SH-SY5Y (cell line): Measurements from ENCODE around the gene MRGPRE.

Experiments used
- GATA2 ChIP-seq: IDR thresholded peaks from 2 replicates; pipeline ENCODE4 v1.6.1; 2011; ENCODE audit warnings: mild to moderate bottlenecking, low read depth, low read length
- GATA3 ChIP-seq: IDR thresholded peaks from 2 replicates; pipeline ENCODE4 v1.6.1; 2011; ENCODE audit warnings: low read depth, mild to moderate bottlenecking, low read length, moderate library complexity

Gene MRGPRE

DNA sequence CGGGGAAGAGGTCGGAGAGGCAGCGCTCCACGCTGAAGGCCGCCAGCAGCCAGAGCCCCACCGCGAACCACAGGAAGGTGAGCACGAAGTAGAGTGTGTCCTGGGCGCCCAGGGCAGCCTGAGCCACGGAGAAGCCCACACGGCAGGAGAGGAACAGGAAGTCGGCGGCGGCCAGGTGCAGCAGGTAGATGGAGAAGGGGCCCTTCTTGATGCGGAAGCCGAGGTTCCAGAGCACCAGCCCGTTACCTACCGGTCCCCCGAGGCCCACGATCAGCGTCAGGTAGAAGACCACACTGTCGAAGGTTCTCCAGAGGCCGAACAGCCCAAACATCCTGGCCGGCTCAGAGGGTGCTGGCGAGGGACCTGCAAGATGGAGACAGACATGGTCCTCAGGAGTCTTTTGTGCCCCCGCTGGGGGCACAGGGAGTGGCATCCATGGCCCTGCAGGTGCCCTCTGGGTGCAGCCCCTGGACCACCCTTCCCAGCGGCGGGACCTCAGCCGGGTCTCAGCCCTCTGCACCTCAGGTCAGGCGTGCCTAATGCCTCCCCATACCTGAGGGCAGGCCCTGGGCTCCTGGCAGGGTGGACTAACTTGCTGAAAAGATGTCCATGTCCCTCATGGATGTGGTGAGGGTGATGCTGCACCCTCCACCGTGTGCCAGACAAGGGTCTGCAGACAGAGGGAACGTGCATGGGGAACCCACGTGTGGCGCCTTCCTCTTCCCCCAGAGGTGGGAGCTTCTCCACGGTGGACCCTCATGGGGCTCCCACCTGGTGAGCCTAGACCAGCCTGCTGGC lies 13.5 kb downstream of the MRGPRE start, which contains the start of gene MRGPRG:
TSS of gene MRGPRG (minus strand) at position 331 of the 798 bp plus-strand sequence. CDS start at position 331, 0 bp downstream.
- TF ChIP-seq GATA2 (no peak), GATA3 (no peak)

DNA sequence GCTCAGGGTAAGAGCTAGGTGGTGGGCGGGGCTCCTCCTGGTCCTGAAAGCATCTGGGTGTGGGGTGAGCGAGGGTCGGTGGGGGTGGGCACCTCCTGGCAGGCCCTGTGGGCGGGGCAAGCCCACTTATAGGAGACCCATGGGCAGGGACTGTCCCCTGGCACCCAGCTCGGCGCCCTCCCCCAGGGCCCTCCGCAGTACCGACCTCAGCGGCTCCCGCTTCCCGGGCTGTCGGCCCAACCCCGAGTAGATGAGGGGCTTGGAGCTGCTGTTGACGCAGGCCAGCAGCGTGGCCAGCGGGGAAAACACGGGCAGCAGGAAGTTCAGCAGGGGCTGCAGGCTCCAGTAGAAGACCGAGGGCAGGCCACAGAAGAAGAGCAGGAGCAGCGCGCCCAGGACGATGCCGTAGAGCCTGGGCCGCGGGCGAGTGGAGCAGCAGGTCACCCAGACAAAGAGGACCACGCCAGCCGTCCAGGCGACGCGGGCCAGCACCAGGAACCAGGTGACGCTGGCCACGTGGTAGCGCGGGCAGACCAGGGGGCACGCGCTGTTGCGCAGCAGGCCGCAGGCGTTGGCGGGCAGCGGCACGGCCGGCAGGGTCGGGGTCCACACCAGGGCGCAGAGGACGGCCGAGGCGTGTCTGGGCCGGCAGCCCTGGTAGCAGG lies 14.3 kb downstream of the MRGPRE start:
- TF ChIP-seq GATA2, result no peak

- no peak for TF ChIP-seq GATA2
- no peak for TF ChIP-seq GATA3
These were observed 16.1 kb downstream of the MRGPRE start for GRCh38 chr11:3216027-3216525.

- TF ChIP-seq GATA3, result no peak
- TF ChIP-seq GATA2, result no peak
These were observed 16.7 kb downstream of the MRGPRE start for GRCh38 chr11:3215346-3216026.

GRCh38 chr11:3214420-3214699 lies 17.9 kb downstream of the MRGPRE start:
- no peak for TF ChIP-seq GATA2
- no peak for TF ChIP-seq GATA3

DNA sequence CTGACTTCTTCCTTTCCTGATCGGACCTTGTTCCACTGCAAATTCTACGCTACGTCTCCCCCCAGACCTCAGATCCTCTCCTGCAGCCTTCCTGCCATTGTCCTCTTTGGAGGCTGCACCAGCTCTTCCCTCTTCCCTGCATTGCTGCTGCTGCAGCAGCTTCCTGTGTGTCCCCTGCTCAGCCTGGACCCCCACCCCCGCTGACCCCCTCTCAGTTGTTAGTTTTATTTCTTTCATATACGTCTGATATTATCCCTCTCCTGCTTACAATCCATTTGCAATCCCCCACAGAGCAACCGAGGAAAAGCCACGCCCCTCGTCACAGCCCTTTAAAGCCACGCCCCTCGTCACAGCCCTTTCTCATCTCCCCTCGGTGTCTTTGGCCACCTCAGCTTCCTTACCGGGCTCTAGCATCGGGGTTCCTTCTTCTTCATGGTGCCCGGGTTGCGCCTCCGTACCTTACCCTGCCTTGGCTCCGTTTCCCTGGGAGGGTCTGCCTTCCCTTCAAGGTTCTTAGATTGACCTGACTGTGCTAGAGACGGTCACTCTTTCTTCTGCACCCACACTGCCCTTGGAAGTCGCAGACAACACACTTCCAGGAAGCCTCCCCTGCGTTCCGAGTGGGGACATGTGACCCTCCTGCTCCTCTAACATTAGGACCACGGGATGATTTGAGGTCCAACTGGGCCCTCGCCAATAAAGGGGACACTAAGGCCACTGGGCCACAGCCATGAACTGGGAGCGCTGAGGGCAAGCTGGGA lies 18.4 kb downstream of the MRGPRE start:
- TF ChIP-seq GATA3 (no peak), GATA2 (no peak)

- TF ChIP-seq GATA3 (no peak), GATA2 (no peak)
These were observed 23.9 kb downstream of the MRGPRE start for GRCh38 chr11:3208272-3208671.

DNA sequence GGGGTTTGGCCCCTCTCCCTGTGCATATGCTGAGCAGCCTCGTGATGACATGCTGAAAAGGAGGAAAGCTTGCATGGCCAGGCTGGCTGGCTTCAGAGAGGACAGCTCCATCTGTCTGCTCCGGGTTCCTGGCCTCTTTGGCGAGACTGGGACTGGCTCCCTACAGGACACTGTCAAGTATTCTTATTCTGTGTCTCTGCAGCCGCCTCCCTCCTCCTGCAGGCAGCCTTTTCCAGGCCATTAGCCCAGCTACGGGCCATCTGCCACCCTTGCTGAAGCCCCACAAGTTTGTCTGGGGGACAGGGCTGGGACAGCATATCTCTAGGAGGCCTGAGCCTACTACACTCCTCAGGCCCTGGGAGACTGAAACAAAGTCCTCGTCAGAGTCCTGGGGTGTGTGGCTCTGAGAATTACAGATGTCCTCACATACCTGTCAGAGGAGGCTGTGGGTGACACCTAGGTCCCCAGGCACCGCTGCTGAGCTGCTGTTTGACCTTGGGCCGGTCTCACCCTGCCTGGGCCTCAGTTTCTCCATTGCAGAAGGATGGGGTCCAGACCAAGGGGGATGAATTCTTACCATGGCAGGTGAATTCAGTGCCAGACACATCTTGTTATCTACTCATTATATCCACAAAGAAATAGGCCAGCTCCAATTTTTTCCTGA lies 24.6 kb downstream of the MRGPRE start:
- no peak for TF ChIP-seq GATA3
- TF ChIP-seq GATA2, result no peak

DNA sequence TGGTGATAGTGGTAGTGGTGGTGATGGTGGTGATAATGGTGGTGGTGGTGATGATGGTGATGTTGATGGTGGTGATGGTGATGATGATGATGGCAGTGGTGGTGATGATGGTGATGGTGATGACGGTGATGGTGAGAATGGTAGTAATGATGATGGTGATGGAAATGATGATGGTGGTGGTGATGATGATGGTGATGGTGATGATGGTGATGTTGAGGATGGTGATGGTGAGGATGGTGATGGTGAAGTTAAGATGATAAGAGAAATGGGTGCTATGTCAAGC lies 25.4 kb downstream of the MRGPRE start:
- TF ChIP-seq GATA2, result no peak
- TF ChIP-seq GATA3, result no peak

DNA sequence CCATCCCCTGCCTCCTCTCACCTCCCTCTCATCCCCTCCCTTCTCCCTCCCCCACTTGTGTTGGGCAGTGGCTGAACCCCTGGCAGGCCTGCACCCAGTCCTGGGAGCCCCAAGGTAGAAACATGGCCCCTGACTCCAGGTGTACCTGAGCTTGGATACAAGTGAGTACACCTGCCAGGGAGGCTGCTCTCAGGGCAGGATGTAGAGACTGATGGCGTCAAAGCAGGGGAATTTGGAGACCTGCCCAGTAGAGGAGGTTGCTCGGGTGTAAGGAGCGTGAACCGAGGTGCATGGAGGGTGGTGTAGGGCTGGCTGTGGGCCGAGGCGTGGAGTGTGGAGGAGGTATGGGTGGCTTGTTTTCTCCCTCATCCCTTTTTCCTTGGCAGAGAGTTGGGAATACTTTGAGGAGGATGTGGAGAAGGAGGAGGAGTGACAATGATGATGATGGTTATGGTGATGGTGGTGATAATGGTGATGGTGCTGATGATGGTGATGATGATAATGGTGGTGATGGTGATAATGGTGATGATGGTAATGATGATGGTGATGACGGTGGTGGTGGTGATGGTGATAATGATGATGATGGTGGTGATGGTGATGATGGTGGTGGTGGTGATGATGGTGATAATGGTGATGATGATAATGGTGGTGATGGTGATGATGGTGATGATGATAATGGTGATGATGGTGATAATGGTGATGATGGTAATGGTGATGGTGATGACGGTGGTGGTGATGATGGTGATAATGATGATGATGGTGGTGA lies 25.9 kb downstream of the MRGPRE start:
- TF ChIP-seq GATA3 (no peak), GATA2 (no peak)

DNA sequence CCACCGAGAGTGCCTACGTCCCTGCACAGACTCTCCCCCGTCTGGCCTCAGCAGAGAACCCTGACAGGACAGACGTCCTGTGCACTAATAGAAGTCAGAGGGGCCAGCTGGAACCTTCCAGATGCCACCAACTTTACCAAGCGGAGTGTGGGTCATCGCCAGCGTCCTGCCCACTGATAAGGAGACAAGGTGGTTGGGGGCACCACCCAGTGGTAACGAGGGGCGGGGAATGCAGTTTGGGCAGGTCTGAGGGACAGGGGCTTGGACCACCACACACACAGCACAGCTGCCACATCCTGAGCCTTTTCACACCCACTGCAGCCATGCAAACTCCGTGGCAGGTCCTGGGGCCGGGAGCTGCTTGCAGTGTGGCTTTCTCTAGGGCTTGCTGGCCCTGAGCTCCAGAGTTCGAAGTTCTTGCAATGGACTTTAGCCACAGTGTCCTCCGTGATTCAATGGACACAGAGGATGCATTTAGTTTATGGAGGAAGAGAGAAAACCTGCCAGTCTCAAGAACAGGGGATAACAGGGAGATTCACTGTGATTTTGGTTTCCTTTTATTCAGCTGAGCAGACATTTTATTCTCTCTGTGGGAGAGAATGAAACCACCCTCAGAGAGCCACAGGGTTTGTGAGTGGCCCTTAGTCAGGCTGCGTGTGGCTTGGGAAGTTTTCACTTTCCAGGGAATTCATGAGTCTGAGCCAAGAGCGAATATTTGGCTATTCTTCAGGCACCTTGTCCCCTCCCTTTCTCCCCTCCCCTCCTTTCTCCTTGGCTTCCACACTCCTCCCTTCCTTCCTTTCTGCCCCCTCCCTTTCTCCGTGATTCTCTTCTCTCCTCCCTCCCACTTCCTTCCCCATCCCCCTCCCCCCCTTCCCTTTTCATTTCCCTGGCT lies 26.7 kb downstream of the MRGPRE start:
- no peak for TF ChIP-seq GATA2

DNA sequence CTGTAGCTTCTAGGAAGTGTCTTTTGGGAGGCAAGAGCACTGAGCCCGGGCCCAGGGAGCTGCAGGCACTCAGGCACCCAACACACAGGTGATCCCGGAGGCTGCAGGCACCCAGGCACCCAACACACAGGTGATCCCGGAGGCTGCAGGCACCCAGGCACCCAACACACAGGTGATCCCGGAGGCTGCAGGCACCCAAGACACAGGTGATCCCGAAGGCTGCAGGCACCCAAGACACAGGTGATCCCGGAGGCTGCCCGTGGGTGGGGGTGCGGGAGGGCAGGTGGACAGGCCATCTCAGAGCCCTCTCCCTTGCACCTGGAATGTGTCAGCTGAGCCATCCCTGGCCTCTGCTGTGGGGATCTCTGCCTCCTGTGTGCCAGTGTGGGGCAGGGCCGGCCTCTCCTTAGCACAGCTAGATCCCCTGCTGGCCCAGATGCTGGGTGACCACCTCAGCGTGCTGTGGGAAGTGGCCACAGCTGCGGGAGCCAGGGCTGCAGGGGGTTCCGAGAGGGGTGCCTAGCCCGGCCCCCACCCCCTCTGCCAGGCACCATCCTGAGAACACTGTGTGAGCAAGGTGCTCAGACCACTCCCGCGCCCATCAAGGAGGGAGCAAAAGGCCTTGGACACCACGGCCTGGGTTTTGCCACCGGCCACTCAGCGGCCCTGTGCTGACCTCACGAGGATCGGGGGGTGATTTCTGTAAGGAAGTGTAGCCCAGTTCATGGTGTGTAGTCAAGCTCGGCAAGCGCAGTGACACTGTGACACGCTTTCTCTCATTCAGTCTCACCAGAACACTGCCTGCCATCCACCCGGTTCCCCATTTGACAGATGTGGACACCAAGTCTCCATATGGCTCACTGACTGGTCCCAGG lies 27.8 kb downstream of the MRGPRE start:
- TF ChIP-seq GATA3 (no peak), GATA2 (no peak)
